NCI-H2227 (cell line): Measurements from ENCODE around the gene BLMH.
"Not testable (repeated sequence)": the region's sequence is repeated elsewhere in the genome, so short reads cannot be mapped to it uniquely, and the experiment has no call there.

ENCODE experiments used
- DNase-seq: peaks from one replicate; lab custom pipeline; 2025; ENCODE audit not compliant: unreplicated experiment; lab: John Stamatoyannopoulos, UW

BLMH gene

DNA sequence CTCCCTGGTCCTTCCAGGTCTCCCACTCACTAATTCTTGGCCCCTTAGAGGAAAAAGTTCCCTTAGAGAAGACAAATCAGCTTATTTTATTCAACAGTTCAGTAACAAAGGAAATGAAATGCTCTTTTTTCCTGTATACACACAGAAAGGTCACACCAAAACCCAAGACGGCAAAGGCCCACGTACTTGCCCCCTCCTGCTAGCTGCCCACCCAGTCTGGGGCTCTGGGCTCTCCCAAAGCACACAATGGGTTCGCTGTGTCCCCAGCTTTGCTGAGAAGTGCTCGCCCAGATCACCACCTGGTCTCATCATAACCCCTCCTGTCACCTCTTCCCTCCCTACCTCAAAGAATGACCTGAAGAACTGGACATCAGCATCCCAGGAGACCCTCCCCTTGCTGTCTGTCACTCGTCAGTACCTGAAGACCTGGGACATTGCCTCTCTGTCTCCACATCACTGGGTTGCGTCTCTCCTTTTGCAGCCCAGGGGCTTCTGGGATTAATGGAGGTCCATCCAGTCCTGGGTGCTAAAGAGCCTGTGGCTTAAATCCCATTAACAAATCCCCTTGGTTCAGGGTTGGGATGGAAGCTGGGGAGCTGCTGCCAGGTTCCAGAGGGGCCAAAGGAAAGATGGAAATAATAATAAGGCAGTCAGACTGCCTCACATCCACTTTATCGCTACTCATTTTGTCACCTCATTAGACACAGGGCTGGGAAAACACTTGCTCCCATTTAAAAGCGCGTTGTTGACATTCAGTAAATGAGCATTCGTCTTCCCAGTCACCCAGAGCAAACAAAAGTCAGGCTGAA, 59.5 kb downstream of the BLMH start:
- DNase-seq = no peak

GRCh38 chr17:30230596-30231125, 61.1 kb downstream of the BLMH start:
- no peak for DNase-seq

GRCh38 chr17:30230009-30230408, 61.7 kb downstream of the BLMH start:
- not testable (repeated sequence) for DNase-seq

DNA sequence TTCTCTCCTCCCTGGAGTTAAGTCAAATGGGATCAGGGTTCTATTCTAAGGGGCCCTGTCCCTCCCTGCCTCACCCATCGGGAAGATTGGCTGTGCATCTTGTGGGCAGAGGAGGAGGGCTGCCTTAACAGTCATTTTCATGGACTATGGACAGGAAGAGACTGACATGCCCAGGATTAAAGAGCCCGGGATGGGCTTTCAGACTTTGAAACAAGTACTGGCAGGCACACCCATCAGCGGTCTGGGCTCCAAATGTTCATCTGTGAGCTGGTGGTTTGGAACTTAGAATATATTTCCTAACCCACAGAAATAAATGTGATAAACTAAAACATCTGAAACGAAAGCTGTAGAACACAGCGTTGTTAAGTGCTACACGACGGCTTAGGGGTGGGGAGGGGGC, 62.7 kb downstream of the BLMH start:
- no peak for DNase-seq

GRCh38 chr17:30228011-30228410, 63.7 kb downstream of the BLMH start:
- no peak for DNase-seq

DNA sequence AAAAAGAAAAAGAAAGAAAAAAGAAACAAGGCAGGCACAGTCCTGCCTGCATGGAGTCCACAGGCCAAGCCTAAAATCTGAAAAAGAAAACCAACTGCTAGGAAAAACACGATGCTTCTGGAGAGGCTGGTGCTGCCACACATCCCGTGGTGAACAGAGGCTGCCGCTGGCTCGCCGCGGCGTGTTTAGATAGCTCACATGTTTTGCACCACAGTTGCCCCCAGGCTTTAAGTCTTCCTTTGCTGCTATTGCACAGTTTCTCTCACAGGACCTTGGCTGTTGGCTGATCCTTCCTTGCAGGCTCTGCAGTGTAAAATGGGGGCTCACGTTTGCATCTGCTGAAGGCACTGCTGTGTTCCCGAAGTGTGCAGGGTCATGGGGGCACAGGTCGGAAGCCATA, 64.9 kb downstream of the BLMH start:
- DNase-seq = no peak

DNA sequence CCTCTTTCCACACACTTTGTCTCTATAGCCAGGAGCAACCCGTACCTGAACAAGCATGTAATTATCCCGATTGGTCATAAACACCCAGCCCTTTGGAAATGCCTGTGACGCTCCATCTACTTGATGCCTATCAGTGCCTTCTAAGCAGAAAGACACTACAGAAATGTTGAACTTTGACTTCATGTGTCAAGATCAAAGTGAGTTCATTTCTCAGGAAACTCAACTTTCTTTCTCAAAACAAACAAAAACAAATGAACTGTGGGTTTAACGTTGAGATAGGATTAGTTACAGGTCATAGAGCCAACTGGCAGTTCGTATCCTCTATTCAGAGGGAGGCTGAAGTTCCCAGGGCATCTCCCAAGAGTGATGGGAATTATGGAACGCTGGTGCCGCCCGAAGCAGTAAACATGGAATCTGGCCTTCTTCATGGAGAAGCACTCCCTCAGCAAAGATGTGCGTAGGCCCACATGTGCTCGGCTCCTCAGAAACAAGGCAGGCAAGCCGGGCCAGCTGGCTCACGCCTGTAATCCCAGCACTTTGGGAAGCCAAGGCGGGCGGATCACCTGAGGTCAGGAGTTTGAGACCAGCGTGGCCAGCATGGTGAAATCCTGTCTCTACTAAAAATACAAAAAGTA, 65.7 kb downstream of the BLMH start:
- DNase-seq = no peak

DNA sequence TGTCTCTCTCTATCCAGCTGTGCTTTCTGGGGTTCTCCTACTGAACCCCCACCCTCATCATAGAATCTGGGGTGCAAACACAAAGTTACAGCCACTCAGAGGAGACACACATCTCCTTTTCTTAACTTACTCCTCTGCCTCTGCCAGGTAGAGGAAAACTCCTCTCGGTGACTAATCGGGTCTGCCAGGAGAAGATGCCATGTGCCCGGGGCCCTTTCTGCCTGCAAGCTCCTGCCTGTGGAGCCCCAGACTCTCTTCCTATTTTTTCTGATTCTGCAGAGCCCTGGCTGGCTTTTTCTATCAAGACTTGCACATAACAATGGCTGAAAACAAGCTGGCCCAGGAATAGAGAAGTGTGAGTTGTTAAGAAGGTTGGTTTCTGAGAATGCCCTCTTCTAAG, 66.6 kb downstream of the BLMH start:
- DNase-seq = no peak

GRCh38 chr17:30224419-30224960, 67.3 kb downstream of the BLMH start:
- DNase-seq = no peak

GRCh38 chr17:30222721-30223175, 69.0 kb downstream of the BLMH start:
- DNase-seq = no peak

DNA sequence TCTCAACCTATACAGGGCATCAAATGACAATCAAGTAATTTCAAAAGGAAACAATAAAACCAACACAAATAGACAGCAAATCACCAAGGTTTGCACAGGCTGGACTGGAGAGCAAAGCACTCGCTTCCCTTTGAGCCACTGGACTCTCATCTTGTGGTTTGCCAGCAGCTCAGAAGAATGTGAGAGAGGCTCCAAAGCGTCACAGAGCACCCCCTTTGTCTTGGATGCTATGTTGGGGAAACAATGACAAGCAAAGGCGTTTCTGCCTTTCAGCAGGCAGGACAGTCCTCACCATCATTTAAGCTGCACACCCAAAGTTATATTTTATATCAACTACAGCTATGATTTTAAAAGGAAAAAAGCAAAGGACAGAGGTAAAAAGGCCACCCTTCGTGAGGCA, 69.5 kb downstream of the BLMH start:
- DNase-seq = no peak

DNA sequence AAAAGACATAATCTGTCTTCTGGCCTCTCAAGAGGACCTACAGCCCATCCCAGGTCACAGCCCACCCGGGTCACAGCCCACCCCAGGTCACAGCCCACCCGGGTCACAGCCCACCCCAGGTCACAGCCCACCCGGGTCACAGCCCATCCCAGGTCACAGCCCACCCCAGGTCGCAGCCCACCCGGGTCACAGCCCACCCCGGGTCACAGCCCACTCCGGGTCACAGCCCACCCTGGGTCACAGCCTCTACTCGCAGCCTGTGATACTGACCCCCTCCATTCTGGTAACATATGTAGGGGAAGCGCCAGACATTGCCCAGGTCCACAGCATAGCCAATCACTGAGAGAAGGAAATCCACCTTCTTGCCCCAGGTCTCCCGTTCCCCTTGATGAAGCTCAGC, 70.4 kb downstream of the BLMH start:
- no peak for DNase-seq

- DNase-seq = no peak
Measured at GRCh38 chr17:30220414-30220813, 71.3 kb downstream of the BLMH start.

GRCh38 chr17:30219833-30220232, 71.9 kb downstream of the BLMH start:
- no peak for DNase-seq

- no peak for DNase-seq
Measured at GRCh38 chr17:30219315-30219714, 72.4 kb downstream of the BLMH start.

DNA sequence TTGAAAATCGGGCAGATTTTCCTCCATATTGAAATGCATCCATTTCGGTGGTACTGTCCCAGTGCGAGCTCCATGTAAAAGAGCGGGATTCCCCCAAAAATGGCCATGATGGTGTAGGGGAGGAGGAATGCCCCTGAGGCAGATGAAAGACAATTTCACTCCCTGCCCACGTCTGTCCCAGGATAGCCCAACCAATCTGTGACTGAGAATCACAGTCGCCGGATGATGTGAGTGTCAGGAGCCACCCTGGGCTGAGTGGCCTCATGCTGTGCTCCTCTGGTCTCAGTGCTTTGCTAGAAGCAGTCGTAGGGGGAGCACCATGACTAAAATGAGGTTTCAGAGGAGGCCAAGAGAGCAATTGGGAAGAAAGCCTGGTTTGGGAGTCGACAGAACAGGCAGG, 72.9 kb downstream of the BLMH start:
- DNase-seq = no peak

DNA sequence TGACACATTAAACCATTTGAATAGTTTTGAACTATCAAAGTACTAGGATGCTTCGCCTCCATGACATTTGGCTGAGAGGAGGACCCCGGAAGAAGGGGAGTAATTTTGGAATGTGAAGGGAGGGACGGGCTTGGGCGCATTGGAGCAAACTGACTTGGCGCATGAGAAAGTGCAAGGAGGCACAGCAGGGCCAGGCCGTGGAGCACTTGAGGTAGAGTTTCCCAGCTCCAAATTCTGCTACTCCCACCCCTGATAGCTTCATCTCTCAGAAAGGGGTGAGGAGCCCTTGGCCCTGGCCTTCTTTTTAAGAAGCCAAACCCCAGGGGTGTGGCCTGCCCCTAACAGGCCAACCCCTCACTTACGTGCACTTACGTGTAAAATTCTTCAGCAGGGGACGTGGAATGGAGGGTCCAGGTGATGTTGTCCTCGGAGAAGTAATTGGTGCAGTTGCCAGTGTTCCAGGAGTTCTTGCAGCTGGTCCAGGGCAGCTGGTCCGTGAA, 73.9 kb downstream of the BLMH start:
- DNase-seq = no peak

- DNase-seq = no peak
Measured at GRCh38 chr17:30217054-30217453, 74.7 kb downstream of the BLMH start.

DNA sequence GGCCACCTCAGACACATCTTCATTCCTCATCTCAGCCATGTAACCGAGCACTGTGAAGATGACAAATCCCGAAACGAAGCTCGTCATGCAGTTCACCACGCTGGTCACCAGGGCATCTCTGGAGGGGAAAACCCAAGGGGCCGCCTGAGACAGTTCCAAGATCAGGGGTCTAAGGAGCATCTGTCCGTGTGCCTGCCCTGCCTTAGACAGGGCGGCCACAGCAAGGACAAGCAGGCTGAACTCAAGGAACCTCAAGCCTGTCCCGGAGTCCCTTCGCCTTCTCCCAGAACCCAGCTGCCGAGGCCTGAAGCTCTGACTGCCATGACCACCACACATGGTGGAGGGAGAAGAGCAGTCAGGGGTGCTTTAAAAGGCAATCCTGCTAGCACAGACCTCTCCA, 79.0 kb downstream of the BLMH start:
- no peak for DNase-seq

- DNase-seq = no peak
Measured at GRCh38 chr17:30211371-30211770, 80.4 kb downstream of the BLMH start.

- no peak for DNase-seq
Measured at GRCh38 chr17:30210901-30211300, 80.8 kb downstream of the BLMH start.

- no peak for DNase-seq
Measured at GRCh38 chr17:30210366-30210765, 81.4 kb downstream of the BLMH start.
